ENCODE measurements around the gene HMGN1. TPM values are rescaled to one million over a fixed set of nuclear protein-coding genes. Genes with fewer than 3 reads are reported as not detected.

Gene HMGN1
- polyA plus RNA-seq, 10 donors = 250 to 383 (median 306) TPM

DNA sequence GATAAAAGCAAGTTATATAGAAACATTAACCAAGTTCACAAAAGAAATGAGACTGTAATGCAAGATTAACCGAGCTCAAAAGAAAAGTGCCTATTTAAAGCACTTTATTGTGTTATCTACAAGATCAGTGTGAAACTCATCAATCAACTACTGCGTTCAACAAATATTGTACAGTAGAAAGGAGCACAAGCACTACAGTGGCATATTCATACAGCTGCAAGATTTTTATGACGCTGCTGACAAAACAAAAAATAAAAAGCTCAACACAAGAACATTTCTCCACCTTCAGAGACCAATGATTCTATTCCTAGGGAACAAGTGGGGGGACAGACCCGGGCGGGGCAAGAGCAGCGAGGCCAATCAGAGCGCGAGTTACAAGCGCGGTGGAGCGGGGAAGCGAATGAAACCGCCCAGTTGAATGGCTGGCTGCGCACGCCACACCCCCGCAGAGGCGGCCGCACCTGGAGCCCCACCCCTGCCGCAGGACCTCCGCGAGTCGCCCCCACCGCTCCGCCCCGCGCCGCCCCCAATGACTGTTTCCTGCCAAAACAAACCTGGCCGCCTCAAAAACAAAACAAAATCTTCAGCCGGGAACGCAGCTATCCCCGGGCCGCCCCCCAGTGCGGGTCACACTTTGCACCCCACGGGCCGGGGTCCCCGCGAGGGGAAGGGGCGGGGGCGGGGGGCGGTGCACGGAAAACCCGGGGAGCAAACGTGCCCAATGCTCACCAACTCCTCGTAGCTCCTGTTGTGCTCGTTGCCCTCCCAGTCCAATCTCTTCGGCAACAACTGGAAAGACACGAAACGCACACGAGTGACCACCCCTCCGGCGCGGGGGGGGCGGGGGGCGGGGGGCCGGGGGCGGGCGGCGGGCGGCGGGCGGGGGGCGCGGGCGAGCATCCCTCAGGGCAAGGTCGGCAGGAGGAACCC, 36.5 kb downstream of the HMGN1 start:
- peak; percentile 89 to 95 (median 94) for DNase-seq

DNA sequence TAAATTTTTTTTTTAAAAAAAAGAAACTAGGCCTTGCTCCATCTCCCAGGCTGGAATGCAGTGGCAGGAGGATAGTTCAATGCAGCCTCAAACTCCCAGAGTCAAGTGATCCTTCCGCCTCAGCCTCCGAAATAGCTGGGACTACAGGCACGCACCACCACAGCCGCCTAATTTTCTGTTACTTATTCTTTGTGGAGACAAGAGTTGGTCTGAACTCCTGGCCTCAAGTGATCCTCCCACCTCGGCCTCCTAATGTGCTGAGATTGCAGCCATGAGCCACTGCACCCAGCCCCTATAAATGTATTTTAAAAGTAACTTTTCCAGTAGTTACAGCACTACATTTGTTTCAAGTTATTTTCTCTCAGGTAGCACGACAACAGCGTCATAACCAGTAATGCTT, 37.7 kb downstream of the HMGN1 start:
- no peak for DNase-seq

- no peak for DNase-seq
These were observed 41.4 kb downstream of the HMGN1 start for GRCh38 chr21:39307466-39307865.

GRCh38 chr21:39300587-39300986, 48.3 kb downstream of the HMGN1 start:
- no peak for DNase-seq

- no peak for DNase-seq
These were observed 52.0 kb downstream of the HMGN1 start for GRCh38 chr21:39296891-39297290.

Other genes with a start within 250 kb of the HMGN1 start
- 10 to 100 TPM; 22.5 to 39.1 (median 32.5) TPM for gene PSMG1, start 165.6 kb downstream of the HMGN1 start, polyA plus RNA-seq (ENCODE audit: insufficient read length in 10 of 10)
- 10 to 100 TPM; 28.9 to 38.8 (median 33.9) TPM for gene BRWD1, start 35.5 kb downstream of the HMGN1 start, polyA plus RNA-seq (ENCODE audit: insufficient read length in 10 of 10)
- gene LCA5L, start 96.7 kb upstream of the HMGN1 start, polyA plus RNA-seq (ENCODE audit: insufficient read length in 10 of 10) = 1 to 10 TPM in 5 of 10 donors, under 1 TPM in 5; 0.41 to 3.3 (median 0.95) TPM
- gene SH3BGR, start 102.9 kb upstream of the HMGN1 start, polyA plus RNA-seq (ENCODE audit: insufficient read length in 10 of 10) = 100 to 1,000 TPM; 102 to 237 (median 191) TPM

All from muscle of back (tissue), 11 donors.